ENCODE data around the gene KAZN.

DNA sequence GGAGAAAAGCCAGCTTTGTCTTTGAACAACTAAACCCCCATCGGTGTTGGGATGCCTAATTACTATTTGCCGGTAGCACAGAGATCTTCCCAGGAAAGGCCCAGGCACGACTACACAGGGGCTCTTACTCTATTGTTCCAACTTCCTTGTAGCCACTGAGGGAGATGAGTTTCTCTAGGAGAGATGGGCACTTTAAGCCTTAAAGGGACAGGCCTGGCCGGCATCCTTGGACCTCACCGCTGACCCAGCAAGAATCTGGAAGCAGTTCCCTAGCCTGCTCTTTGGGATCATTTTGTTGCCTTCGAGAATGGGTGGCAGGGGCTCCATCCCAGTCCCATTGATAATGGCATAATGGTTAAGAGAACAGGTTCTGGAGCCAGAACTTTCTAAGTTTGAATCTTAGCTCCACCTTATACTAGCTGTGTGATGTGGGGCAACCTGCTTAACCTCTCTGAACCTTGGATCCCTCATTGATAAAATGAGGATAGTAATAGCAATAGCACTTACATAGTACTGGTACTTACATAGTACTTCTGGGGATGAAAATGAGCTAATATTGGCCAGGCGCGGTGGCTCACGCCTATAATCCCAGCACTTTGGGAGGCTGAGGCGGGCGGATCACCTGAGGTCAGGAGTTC lies 316.0 kb downstream of the KAZN start:
- TF ChIP-seq, protein P1, sequence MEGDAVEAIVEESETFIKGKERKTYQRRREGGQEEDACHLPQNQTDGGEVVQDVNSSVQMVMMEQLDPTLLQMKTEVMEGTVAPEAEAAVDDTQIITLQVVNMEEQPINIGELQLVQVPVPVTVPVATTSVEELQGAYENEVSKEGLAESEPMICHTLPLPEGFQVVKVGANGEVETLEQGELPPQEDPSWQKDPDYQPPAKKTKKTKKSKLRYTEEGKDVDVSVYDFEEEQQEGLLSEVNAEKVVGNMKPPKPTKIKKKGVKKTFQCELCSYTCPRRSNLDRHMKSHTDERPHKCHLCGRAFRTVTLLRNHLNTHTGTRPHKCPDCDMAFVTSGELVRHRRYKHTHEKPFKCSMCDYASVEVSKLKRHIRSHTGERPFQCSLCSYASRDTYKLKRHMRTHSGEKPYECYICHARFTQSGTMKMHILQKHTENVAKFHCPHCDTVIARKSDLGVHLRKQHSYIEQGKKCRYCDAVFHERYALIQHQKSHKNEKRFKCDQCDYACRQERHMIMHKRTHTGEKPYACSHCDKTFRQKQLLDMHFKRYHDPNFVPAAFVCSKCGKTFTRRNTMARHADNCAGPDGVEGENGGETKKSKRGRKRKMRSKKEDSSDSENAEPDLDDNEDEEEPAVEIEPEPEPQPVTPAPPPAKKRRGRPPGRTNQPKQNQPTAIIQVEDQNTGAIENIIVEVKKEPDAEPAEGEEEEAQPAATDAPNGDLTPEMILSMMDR (IDR thresholded peaks at IDR 0.05) = no peak
- no peak for TF ChIP-seq POLR2A (IDR thresholded peaks at IDR 0.05)

Measured in body of pancreas (tissue), 4 donors.